ENCODE data around the gene LRRC27.

DNA sequence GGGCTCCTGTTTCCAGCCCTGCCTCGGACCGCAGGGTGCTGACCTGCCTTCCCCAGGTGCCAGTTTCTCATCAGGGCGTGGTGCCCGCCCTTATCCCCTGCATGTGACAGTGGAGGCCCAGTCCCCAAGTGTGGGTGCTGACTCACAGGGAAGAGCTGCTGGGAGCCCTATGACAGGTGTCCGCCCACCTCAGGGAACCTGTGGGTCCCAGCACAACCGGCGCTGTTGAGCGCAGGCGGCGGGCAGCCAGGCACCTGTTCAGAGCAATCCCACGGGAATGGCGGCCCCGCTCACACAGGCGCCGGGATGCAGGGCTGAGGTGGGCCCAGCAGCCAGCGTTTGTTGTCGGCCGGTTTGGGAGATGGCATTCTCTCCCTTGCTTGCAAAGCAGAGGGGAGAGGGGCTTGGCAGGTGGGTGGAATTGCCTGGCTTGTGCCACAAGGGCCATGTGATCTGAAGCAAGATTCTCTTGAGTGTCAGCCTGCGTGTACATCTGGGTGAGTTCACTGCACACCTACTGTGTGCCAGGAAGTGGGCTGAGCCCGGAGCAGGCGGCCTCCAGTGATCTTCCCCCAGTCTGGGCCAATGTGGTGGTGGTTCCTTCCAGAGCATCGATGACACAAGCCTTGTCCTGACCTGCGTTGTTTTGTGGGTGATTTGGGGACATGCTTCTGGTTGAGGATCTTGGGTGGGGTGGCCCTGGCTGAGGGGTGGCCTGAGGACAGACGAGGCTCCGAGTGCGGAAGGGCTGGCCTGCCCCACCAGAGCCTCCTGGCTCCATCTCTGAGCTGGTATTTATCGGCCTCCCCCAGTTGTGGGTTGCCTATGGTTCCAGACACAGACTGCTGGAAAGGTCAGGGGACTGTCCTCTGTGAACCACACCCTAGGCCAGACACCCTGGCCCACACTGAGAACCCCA lies 67.4 kb downstream of the LRRC27 start:
- TF ChIP-seq POLR2A (IDR thresholded peaks at IDR 0.05) (no peak), POLR2AphosphoS5 (IDR thresholded peaks at IDR 0.05) (no peak)
- TF ChIP-seq, protein P1, sequence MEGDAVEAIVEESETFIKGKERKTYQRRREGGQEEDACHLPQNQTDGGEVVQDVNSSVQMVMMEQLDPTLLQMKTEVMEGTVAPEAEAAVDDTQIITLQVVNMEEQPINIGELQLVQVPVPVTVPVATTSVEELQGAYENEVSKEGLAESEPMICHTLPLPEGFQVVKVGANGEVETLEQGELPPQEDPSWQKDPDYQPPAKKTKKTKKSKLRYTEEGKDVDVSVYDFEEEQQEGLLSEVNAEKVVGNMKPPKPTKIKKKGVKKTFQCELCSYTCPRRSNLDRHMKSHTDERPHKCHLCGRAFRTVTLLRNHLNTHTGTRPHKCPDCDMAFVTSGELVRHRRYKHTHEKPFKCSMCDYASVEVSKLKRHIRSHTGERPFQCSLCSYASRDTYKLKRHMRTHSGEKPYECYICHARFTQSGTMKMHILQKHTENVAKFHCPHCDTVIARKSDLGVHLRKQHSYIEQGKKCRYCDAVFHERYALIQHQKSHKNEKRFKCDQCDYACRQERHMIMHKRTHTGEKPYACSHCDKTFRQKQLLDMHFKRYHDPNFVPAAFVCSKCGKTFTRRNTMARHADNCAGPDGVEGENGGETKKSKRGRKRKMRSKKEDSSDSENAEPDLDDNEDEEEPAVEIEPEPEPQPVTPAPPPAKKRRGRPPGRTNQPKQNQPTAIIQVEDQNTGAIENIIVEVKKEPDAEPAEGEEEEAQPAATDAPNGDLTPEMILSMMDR (IDR thresholded peaks at IDR 0.05) = no peak
